WERI-Rb-1 (cell line): ENCODE results near the gene BEND4.
A peak's percentile ranks its signal among the peaks of the same experiment; 100 is the strongest.

ENCODE experiments used
- DNase-seq: peaks from one replicate; pipeline ENCODE4 v3.0.0-alpha.2; 2020
- H3K27ac ChIP-seq: fragments of 250-450 bp; sonication (Bioruptor Pico); 2 replicates; pipeline ENCODE4 v1.5.1; 2020; ENCODE audit warnings: mild to moderate bottlenecking, moderate library complexity
- H3K27me3 ChIP-seq: fragments of 250-450 bp; sonication (Bioruptor Pico); 2 replicates; pipeline ENCODE4 v1.5.1; 2021; ENCODE audit warnings: mild to moderate bottlenecking, low read depth, moderate library complexity; ENCODE audit not compliant: insufficient read depth, severe bottlenecking
- H3K36me3 ChIP-seq: fragments of 250-450 bp; sonication (Bioruptor Pico); 2 replicates; pipeline ENCODE4 v1.5.1; 2020; ENCODE audit warnings: mild to moderate bottlenecking, moderate library complexity
- H3K4me3 ChIP-seq: 2 replicates; pipeline ENCODE4 v1.5.1; 2011; ENCODE audit warnings: low read depth, mild to moderate bottlenecking, control low read depth, low read length
- H3K9me3 ChIP-seq: fragments of 250-450 bp; sonication (Bioruptor Pico); 2 replicates; pipeline ENCODE4 v1.5.1; 2021; ENCODE audit warnings: mild to moderate bottlenecking, moderate library complexity; ENCODE audit not compliant: severe bottlenecking
- TF ChIP-seq, protein P1 (sequence below): IDR thresholded peaks from 2 replicates; pipeline ENCODE4 v1.5.1; 2011; ENCODE audit warnings: low read depth, mild to moderate bottlenecking, control low read depth, inconsistent platforms, low read length

BEND4 gene

DNA sequence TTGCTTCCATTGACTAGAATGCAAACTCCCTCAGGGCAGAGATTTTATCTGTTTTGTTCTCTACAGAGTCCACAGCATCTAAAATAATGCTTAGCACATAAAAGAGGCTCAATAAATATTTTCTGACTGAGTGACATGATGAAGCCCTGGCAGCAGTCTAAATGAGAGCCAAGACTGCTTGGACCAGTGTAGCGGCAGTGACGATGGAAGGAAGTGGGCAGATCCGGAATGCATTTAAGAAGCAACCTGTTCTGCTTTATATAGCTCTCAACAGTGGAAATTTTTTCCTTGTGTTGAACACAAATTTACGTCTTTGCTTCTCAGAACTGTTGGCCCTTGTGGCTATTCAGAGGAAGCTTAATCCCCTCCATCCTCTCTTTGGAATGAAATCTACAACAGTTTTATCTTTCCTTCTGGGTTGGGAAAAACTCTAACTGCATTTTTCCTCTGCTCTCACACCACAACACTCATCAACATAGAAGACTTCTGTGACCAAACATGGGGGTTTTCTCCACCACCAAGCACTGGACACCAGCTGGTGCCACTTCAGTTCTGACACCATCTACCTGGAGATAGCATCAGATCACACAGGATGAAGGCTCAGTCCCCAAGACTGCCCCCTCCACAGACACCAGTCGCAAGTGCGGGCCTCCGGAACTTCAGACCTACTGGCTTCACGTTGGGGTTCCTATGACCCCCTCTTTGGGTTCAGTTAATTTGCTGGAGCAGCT lies 7.0 kb upstream of the BEND4 start:
- Histone ChIP-seq H3K4me3 (no peak overlapping the region), H3K9me3 (no peaks in the 10 kb centered on the region), H3K27me3 (no peaks in the 10 kb centered on the region), H3K36me3 (no peaks in the 10 kb centered on the region), H3K27ac (no peak overlapping the region)
- TF ChIP-seq, protein P1, sequence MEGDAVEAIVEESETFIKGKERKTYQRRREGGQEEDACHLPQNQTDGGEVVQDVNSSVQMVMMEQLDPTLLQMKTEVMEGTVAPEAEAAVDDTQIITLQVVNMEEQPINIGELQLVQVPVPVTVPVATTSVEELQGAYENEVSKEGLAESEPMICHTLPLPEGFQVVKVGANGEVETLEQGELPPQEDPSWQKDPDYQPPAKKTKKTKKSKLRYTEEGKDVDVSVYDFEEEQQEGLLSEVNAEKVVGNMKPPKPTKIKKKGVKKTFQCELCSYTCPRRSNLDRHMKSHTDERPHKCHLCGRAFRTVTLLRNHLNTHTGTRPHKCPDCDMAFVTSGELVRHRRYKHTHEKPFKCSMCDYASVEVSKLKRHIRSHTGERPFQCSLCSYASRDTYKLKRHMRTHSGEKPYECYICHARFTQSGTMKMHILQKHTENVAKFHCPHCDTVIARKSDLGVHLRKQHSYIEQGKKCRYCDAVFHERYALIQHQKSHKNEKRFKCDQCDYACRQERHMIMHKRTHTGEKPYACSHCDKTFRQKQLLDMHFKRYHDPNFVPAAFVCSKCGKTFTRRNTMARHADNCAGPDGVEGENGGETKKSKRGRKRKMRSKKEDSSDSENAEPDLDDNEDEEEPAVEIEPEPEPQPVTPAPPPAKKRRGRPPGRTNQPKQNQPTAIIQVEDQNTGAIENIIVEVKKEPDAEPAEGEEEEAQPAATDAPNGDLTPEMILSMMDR = no peak
- DNase-seq = no peak

DNA sequence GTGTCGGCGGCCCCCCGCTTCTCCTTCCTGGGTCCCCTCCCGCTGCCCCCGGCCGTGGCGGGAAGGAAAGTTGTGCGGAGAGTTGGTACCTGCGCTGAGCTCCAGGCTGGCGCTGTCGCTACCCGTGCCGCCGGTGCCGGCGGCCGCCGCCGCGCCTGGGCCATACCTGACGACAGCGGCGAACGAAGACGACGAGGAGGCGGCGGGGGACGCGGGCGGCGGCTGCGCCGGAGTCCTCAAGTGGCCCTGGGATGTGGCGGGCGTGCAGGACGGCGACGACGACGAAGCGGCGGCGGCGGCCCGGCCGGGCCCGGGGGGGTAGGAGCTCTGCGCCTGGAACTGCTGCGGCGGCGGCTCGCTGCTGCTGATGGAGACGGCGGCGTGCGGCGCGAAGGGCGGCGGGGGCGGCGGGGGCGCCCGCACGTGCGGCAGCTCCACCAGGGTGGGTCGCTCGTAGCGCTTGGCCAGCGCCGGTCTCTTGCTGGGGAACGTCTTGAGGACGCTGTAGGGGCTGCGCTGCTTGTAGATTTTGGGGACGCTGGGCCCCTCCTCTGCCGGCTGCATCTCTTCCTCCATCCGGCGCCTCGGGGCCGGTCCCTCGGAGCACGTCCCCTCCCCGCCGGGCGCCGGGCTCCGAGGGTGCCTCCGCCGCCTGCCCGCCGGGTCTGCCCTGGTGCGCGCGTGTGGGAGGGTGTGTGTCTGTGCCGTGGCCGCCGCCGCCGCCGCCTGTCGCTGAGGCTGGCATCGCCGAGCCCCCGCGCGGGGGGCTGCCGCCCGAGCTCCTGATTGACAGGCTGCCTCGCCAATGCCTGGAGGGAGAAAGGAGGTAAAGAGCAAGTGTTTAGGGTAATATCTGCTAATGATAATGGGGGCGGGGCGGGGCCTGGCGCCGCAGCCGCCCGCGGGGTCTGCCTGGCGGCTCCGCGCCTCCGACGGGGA lies 618 bp downstream of the BEND4 start:
- Histone ChIP-seq H3K4me3 (peak overlapping the region; percentile 50), H3K27ac (peak overlapping the region; percentile 68), H3K27me3 (no peaks in the 10 kb centered on the region), H3K36me3 (no peaks in the 10 kb centered on the region), H3K9me3 (no peaks in the 10 kb centered on the region)
- TF ChIP-seq, protein P1 = no peak
- peak; percentile 91 for DNase-seq

DNA sequence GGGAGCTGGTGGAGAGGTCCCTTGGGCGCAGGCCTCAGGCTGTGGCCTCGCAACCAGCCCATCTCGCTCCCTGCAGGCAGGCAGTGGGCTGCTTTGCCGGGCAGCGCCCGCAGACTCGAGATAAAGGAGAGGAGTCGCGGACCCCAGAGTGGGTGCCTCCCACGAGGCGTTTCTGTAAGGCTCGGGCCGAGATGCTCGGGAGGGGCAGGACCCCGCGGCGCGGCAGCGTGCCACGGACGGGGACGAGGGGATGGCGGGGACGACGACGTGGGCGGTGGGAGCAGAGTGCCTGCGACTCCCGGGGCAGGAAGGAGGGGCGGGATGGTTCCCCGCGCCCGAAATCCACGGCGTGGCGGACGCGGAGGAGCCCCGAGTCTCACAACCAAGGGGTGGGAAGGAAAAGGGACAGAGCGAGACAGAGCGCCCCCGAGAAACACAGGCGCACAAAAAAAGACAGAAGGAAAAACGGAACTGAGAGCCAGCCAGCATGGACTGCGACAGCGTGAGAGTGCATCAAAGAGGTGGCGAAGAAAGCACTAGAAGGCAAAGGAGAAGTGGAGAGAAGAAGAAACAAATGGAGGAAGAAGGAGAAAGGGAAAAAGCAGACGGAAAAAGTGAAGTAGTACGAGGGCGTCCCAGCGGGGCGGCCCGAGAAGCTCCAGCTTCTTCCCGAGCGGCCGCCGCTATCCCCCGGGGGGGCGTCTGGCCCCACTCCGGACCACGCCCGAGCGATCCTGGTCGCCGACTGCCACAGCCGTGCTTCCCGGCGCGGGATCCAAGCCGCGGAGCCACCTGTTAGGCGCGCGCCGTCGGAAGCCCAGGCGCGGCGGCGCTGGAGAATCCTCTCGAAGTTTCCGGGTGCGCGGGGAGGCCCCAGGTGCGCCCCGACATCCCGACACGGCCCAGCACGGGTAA lies 1.5 kb downstream of the BEND4 start:
- Histone ChIP-seq H3K9me3 (no peaks in the 10 kb centered on the region), H3K36me3 (no peaks in the 10 kb centered on the region), H3K4me3 (peak overlapping the region; percentile 50), H3K27me3 (no peaks in the 10 kb centered on the region), H3K27ac (no peak overlapping the region)
- DNase-seq = peak; percentile 25
- TF ChIP-seq, protein P1 = no peak

DNA sequence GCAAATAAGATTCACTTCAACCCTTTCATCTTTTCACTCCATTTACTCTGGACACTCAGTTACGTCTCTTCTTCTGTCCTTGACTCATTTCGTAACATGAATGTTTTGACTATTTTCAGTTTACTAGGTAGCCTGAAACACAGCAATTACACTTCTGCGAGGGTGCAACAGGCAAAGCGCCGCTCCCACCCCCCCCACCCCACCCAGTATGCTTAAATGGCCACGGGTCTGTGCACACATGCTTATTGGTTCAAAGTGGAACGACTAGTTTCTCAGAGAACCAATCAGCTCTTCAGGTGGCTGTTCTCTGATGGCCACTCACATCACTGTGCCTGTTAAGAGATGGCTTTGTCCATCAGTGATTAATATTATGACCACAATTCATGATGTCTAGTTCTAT lies 3.5 kb downstream of the BEND4 start:
- TF ChIP-seq, protein P1 = no peak
- no peaks in the 10 kb centered on the region for H3K27me3 ChIP-seq

DNA sequence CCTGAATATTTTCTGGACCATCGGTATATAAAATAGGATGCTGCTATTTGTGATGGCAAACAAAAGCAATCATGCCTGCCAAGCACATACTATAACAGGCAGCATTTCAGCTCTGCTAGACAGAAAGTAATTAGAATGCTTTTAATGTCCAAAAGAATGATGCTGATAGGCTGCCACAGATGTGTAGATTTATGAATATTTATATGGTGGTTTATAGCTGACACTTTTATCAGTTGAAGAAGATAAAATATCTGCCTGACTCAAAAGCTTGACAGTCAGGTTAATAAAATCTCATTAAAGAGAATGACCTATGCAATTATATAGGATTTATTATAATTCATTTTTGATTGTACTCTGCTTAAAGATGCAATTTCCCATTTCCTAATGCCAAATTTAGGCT lies 4.0 kb downstream of the BEND4 start:
- H3K27ac ChIP-seq = no peak overlapping the region
- no peaks in the 10 kb centered on the region for H3K9me3 ChIP-seq
- H3K27me3 ChIP-seq = no peaks in the 10 kb centered on the region
- H3K36me3 ChIP-seq = 0 out of 2 replicates have a peak, but pooled peaks cover under 1% of the 10 kb centered on the region
- no peak overlapping the region for H3K4me3 ChIP-seq
- no peak for DNase-seq
- TF ChIP-seq, protein P1 = no peak

More for the DNA sequence above, 3.5 kb downstream of the BEND4 start:
- no peaks in the 10 kb centered on the region for H3K36me3 ChIP-seq
- no peak overlapping the region for H3K27ac ChIP-seq
- no peaks in the 10 kb centered on the region for H3K9me3 ChIP-seq
- DNase-seq = no peak
- H3K4me3 ChIP-seq = no peak overlapping the region
